GM10847 (cell line): Measurements from ENCODE around the gene VPS16.

Experiments used
- POLR2A ChIP-seq: IDR thresholded peaks from 2 replicates; pipeline ENCODE4 v1.6.1; 2011; ENCODE audit not compliant: insufficient read length; ENCODE audit errors: extremely low read depth

The VPS16 gene

DNA sequence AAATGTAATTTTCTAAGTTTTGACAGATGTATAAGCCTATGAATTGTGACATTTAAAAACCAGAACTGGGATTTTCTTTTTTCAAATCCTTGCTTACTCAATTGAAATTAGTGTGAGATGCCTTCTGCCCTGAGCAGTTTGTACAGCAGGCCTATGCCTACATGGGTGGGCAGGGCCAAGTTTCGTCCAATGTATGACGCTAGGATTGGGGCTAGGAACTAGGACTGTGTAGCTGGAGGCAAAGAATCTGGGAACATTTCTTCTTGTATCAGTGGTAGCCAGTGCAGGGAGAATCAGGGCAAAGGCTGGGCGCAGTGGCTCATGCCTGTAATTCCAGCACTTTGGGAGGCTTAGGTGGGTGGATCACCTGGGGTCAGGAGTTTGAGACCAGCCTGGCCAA lies 28.8 kb downstream of the VPS16 start:
- no peak for TF ChIP-seq POLR2A

DNA sequence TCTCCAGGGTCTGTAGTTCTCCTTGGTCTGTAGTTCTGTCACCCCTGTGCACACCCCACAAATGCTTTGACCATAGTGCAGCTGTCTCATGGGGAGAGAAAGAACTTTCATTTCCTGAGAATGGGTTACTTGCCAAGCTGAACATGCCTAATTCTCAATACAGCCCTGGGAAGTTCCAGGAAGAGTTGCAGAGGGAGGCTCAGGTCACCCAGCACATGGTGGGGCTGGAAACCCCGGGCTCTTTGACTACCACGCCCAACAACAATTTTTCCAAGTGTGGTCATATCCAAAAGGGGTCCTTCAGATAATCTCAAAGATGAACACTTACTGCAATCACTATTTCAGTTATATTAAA lies 30.5 kb downstream of the VPS16 start:
- no peak for TF ChIP-seq POLR2A

DNA sequence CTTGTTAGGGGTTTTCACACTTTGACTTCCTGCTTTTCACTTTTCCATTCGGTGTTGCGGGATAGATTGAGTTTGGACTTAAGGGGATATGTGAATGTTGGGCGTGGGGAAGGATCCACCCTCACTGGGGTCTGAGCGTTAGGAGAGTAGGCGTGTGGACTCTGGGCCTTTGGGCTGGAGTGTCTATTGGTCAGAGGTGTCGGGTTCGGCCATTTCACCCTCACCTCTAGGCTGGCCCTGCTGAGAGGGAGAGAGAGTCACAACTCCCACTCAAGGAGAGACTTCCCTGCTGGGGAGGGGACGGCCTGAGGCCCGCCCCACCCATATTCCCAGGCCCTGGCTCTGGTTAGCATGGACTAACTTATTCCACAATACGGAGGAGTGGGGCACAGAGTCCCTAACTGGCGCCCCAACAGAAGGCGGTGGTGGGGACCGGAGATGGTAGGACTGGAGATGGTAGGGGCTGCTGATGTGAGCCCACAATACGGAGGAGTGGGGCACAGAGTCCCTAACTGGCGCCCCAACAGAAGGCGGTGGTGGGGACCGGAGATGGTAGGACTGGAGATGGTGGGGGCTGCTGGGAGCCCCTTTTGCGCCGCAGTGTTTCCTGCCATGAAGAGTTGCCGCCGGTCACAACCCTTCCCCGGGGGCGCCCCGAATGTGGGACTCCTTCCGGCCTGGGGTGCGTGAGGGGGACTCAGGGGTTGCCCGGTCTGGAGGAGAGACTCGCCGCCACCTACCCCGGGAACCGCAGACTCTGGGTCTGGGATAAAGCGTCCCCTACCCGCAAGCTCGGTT lies 31.3 kb downstream of the VPS16 start:
- TF ChIP-seq POLR2A, result no peak

DNA sequence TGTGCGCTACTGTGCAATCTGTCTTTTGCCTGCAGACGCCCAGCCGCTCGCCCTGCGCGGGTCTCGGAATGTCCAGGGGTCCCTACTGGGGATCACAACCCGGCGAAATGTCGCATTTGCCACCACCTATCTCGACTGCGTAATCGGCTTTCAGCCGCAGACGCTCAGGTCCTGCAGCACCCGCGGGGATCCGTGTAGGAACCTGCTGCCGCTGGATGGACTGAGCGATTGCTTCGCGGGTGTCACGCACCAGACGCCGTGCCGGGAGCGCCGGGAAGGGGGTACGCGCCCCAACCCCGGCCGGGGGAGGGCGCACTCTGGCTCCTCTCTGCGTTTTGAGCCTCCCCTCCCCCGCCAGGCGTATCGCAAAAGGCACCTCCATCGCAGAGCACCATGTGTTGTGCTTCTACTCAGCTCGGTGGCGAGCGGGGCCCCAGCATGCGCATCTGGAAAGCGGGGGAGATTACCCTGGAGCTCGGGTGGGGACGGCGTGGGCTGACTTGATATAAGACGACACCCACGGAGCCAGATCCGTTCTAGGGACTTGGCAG lies 32.0 kb downstream of the VPS16 start:
- peak; percentile 24 for TF ChIP-seq POLR2A

DNA sequence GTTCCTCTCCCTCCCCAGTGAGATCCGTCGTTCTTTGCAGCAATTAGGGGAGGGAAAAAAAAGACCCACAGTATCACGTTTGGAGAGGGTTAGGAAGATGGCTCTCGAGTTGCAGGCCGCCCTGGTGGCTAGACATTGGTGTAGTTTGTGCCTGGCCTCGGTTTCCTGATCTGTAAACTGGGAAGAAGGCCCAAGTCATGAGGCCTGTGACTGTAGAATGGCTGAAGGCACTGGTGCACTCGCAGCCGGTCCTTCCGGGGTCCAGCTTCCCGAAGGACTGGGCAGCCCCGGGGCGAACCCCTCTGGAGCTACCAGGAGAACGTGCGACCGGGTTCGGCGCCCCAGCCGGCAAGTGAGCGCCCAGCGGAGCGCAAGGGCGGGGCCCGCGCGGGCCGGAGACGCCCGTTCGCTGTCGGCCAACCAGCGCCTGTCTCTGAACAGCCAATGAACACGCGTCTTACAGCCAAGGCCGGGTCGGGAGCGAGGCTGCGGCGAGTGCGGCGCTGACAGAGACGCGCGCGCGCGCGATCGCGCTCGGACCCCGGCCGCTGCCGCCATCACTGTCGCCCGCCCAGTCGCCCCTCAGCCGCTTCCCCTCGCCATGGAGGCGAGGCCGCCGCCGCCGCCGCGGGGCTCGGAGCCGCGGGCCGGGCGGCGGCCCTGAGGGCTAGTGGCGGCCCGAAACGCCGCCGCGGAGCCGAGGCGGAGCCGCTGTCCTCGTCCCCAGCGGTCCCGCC lies 32.6 kb downstream of the VPS16 start, which contains the start of gene PTPRA:
Gene PTPRA (plus strand): TSS at position 472 of the 737 bp plus-strand sequence. CDS start 90,797 bp downstream, outside the sequence.
- TF ChIP-seq POLR2A, result peak; percentile 95

DNA sequence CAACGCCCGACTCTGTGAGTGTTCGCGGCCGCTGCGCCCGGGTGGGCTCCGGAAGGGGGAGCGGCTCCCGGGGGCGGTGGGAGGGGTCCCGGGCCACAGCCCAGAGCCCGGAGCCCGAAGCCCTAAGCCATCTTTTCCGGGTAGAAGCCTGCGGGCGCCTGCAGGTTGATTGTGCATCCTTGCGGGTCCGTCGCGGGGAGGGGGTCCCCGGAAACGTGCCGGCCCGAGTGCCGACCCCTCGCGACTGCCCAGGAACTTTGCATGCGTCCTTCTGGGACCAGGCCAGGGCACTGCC lies 33.1 kb downstream of the VPS16 start:
- no peak for TF ChIP-seq POLR2A

DNA sequence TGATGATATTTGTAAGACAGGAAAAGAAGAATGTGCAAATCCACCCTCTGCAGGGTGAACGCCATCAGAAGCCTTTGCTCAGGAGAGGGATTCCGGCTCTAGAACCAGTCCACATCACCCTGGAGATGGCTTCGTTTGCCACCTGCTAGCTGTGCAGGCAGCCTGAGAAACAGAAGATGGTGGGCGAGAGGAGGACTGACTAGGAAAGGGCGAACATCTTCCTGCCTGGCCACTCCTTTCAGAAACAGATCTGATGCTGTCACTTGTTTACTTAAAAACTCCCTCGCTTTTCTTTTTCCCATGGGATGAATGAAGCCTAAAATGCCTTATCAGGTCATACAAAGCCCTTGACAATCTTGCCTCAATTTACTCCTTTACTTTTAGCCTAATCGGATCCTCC lies 33.9 kb downstream of the VPS16 start:
- no peak for TF ChIP-seq POLR2A

DNA sequence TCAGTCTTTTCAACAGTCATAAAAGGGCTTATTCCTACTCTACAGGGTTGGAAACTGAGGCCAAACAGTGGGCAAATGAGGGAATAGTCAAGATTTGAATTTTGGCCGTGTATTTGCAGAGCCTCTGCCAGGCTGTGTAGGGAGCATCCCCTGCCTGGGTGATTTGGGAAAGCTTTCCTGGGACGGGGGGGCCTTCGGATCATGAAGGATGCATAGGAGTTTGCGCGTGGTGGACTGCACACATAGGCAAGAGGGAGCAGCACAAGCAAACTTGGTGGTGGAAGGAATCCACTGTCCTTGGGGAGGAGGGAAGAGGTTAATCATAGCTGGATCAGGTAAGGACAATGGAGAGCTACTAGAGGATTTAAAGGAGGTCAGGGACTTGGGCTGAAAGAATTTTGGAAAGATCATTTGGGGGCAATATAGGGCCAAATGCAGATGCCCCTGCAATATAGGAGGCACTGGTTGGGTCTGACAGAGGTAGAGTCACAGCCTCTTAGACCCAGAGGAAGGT lies 35.2 kb downstream of the VPS16 start:
- TF ChIP-seq POLR2A, result no peak

DNA sequence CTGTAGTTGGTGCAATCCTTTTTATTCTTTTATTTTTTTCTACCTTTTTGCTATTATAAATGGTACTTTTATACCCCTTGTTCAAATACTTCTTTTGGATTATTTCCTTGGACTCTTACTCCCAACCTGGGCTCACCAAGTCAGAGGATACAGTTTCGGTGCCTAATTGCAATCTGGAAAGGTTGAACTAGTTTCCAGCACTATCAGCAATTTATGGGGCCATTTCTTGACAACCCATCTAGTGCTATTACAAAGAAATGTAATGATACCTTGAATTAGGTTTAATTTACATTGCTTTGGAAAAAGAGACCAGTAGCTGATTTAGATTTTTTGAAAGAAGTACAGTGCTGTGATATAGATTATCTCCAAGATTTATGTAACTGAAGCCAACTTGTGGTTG lies 38.0 kb downstream of the VPS16 start:
- TF ChIP-seq POLR2A, result no peak

DNA sequence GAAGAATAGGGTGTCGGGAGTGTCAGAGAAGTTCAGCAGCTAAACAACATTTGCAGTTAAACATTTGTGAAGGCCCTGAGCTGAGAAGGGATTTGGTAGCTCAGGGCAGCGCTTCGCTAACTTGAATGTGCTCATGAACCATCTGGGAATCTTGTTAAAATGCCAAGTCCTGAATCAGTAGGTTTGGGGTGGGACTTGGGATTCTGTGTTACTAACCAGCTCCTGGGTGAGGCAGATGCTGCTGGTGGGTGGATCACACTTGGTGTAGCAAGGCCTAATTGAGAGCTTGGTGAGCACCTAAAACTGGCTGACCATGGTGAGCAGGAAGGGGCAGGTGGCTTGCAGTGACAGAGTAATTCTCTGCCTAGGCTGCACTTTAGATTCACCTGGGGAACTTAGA lies 38.6 kb downstream of the VPS16 start:
- TF ChIP-seq POLR2A, result no peak

DNA sequence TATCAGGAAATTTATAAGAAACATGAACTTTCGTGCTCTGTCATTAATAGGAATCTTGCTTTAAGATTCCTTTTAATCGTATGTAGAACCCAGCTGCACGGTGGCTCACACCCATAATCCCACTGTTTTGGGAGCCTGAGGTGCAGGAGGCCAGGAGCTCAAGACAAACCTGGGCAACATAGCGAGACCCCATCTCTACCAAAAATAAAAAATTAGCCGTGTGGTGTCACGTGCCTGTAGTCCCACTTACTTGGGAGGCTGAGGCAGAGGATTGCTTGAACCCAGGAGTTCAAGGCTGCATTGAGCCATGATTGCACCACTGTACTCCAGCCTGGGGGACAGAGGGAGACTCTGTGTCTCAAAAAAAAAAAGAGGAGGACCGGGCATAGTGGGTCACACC lies 40.1 kb downstream of the VPS16 start:
- TF ChIP-seq POLR2A, result no peak

DNA sequence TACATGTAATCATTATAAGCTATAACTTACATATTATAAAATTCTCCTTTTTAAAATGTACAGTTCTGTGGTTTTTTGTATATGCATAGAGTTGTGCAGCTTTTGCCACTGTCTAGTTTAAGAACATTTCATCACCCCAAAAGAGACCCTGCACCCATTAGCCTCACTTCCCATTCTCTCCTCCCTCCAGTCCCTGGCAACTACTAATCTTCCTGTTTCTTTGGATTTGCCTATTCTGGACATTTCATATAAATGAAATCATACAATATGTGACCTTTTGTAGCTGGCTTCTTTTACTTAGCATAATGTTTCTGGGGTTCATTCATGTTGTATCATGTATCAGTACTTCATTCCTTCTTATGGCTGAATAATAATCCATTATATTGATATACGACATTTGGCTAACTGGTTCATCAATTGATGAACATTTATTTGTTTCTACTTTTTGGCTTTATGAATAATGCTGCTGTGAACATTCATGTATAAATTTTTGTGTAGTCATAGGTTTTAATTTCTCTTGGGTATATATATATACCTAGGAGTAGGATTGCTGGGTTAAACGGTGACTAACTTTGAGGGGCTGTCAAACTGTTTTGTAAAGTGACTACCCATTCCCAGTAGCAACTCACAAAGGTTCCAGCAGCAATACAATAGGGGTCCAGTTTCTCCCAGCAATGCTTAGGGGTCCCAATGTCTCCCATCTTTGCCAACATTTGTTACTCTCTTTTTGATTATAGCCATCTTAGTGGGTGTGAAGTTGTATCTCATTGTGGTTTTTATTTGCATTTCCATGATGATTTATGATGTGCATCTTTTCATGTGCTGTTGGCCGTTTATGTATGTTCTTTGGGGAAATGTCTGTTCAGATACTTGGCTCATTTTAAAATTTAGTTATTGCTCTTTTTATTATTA lies 43.4 kb downstream of the VPS16 start:
- TF ChIP-seq POLR2A, result no peak

DNA sequence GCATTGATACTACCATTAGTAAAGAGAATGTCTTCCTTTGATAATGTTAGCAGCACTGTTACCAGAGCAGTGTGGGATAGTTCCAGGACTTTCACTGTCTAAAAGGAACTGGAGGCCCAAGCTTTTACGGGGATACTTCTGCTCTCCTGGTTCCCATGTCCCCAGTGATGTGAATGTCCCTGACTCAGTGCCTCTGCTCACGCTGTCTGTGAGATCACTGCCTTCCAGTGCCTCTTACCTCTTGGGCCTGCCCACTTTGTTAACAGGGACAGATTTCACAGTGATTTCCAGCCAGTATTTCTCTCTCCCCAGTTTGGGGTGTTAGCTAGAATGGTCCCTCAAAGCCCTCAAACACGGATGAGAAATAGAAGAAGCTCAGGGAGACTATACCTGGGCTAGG lies 47.2 kb downstream of the VPS16 start:
- no peak for TF ChIP-seq POLR2A

DNA sequence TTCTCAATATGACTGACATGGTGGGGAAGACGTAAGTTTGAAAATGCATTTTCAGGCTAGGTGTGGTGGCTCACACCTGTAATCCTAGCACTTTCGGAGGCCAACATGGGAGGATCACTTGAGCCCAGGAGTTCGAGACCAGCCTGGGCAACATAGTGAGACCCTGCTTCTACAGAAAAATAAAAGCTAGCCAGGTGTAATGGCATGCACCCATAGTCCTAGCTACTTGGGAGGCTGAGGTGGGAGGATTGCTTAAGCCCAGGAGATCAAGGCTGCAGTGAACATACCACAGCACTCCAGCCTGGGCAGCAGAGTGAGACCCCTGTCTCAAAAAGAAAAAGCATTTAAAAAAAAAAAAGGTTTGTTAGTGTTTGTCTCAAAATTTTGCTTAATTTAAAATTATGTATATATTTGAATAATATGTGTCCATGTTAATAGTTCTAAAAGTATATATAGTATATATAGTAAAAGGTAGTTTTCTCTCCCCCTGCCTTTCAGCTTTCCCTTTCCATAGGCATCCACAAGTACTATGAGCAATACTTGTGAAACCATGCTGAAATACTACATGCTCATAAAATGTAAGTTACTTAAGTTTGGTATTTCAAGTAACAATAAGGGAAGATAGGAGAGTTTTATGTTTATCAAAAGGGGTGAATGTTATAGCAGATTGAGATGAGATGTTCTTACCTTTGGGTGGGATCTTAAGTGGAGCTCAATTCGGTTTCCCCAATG lies 47.8 kb downstream of the VPS16 start:
- TF ChIP-seq POLR2A, result no peak

DNA sequence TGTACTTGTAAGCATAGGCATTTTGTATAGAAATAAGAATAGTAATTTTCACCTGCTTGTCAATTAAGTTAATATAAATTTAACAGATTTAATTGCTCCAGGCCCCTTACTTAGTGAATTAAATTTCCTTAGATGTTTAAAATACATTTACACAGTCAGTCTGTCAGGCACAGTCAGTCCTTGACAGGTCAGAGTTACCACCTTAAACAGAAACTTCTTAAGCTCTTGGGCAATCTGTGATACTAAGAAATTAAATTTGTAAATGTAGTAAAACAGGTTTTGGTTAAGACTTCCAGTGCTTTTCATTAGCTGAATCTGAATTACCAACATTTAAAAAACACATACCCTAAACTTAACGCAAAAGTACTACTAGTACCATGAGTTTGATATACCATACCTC lies 48.7 kb downstream of the VPS16 start:
- no peak for TF ChIP-seq POLR2A
